GM18526 (cell line): ENCODE measurements around the gene DPP3.

Experiments used
- POLR2A ChIP-seq: IDR thresholded peaks from 3 replicates; pipeline ENCODE4 v1.6.1; 2011; ENCODE audit not compliant: insufficient read length; ENCODE audit errors: extremely low read depth

Gene DPP3

GRCh38 chr11:66543263-66544107, 63.3 kb downstream of the DPP3 start:
- TF ChIP-seq POLR2A = peak; percentile 18

GRCh38 chr11:66545701-66546367, 65.6 kb downstream of the DPP3 start, which contains the start of gene ZDHHC24:
TSS of gene ZDHHC24 (minus strand) at chr11:66546048. CDS start at chr11:66546003, 45 bp downstream.
- TF ChIP-seq POLR2A = peak; percentile 79

GRCh38 chr11:66546368-66546965, 66.2 kb downstream of the DPP3 start, which contains the start of gene ACTN3:
TSS of gene ACTN3 (plus strand) at chr11:66546903. CDS start at chr11:66546938, 35 bp downstream.
- no peak for TF ChIP-seq POLR2A

- no peak for TF ChIP-seq POLR2A
These were observed 66.9 kb downstream of the DPP3 start for GRCh38 chr11:66546966-66547661.

GRCh38 chr11:66547662-66548009, 67.4 kb downstream of the DPP3 start:
- TF ChIP-seq POLR2A = no peak

GRCh38 chr11:66548041-66548440, 67.8 kb downstream of the DPP3 start:
- no peak for TF ChIP-seq POLR2A

GRCh38 chr11:66548774-66549630, 68.8 kb downstream of the DPP3 start:
- no peak for TF ChIP-seq POLR2A

GRCh38 chr11:66549696-66550095, 69.5 kb downstream of the DPP3 start:
- TF ChIP-seq POLR2A = no peak

- no peak for TF ChIP-seq POLR2A
These were observed 70.7 kb downstream of the DPP3 start for GRCh38 chr11:66550887-66551286.

GRCh38 chr11:66554602-66555001, 74.4 kb downstream of the DPP3 start:
- no peak for TF ChIP-seq POLR2A

GRCh38 chr11:66555416-66555815, 75.2 kb downstream of the DPP3 start:
- no peak for TF ChIP-seq POLR2A

- no peak for TF ChIP-seq POLR2A
These were observed 75.9 kb downstream of the DPP3 start for GRCh38 chr11:66556086-66556485.

GRCh38 chr11:66557733-66558326, 77.6 kb downstream of the DPP3 start:
- no peak for TF ChIP-seq POLR2A
